GM19025 (cell line): ENCODE results near the gene ZNF343.

Source experiments
- ATAC-seq: cut with Tn5 transposase; IDR thresholded peaks from one replicate; pipeline ENCODE4 v1.9.1; 2021; ENCODE audit warnings: mild to moderate bottlenecking, low read depth, moderate library complexity; ENCODE audit not compliant: unreplicated experiment

The ZNF343 gene

GRCh38 chr20:2475850-2476741 is 32.6 kb downstream of the ZNF343 start:
- ATAC-seq, result no peak

DNA sequence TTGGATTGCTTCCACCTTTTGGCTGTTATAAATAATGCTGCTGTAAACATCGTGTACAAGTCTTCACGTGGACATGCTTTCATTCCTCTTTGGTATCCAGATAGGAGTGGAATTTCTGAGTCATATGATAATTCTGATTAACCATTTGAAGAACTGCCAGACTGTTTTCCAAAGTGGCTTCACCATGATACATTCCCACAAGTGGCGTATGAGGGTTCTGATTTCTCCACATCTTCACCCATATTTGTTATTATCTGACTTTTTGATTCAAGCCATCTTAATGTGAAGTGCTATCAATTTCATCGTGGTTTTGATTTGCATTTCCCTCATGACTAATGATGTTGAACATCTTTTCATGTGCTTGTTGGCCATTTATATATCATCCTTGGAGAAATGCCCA is 35.2 kb downstream of the ZNF343 start:
- no peak for ATAC-seq

DNA sequence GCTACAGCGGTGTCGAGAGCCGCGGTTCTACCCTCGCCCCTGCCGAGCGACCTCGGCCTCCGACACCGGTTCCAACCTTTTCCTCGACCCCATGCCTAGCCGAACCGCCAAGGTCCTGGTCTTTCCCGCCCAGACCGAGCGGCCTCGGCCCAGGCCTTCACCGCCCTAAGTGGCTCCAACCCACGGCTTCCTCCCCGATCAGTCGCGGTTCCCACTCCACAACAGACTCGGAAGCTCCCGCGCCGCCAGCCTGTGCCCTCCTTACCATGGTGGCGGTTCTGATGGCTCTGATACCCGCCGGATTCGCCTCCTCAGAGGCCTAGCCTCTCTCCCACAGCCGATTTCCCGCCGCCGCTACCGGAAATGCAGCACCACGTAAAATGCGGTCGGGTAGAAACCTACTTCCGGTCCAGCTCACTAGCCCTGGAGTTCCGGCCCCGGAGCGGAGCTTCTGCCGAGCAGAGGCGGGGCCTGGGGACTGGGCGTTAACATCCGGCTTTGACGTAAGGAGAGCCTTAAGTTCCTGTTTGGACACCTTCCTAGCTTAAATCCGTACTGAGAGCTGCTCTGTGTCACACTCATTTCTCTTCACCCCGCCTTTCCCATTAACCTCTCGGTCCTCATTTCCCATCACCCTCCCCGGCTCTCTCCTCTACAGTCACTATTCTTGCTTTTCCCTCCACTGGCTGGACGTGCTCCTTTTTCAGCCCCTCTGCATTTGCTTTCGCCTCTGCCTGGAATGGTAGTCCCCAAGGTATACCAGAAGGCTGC is 38.1 kb downstream of the ZNF343 start, which contains the start of gene SNRPB:
Gene SNRPB, minus strand, starts transcription at position 367 of the 771 bp plus-strand sequence. Its CDS starts 99 bp downstream, at position 268.
- ATAC-seq, result peak; percentile 97

DNA sequence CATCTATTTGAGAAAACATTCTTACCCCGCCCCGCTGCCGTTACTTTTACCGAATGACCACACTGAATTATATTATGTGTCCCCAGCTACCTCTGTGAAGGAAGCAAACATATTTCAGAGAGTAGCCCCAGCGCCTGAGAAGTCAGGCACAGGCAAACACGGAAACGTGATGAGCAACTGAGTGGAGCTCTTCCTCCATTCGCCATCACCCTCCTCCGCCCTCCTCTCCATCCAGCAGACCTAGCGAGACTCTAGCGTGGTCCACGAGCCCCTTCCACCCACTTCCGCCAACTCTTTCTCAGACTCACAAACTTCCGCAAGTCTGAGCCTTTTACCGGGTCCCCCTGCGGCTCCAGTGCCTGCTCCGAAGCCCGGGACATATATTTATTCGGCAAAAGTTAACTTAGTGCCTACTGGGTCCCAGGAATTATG is 38.7 kb downstream of the ZNF343 start:
- ATAC-seq, result no peak

DNA sequence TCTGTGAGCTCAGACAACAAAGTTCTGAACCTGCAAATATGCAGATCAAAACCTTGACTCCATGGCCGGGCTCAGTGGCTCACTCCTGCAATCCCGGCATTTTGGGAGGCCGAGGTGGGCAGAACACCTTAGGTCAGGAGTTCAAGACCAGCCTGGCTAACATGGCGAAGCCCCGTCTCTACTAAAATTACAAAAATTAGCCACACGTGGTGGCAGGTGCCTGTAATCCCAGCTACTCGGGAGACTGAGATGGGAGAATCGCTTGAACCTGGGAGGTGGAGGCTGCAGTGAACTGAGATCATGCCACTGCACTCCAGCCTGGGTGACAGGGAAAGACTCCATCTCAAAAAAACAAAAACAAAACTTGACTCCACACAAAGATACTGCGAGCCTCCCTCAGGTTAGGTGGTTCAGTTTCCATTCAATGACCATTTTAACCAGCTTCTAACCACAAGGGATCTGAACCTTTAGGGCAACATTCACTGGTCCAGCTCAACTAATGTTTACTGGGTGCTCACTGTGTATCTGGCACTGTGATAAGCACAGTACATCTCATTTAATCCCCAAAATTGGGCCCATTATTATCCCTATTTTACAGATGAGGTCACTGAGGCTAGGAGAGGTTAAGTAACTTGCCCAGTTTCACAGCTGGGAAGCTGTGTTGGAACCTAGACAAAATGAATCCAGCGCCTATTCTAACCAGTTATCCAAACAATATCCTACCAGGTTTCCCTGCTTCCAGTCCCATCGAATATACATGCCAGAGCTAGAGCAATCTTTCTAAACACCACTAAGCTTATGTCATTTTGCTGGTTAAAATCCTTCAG is 39.9 kb downstream of the ZNF343 start:
- ATAC-seq, result no peak

GRCh38 chr20:2467412-2467811 is 41.3 kb downstream of the ZNF343 start:
- no peak for ATAC-seq

- no peak for ATAC-seq
Observed at GRCh38 chr20:2465100-2465499, 43.6 kb downstream of the ZNF343 start.

DNA sequence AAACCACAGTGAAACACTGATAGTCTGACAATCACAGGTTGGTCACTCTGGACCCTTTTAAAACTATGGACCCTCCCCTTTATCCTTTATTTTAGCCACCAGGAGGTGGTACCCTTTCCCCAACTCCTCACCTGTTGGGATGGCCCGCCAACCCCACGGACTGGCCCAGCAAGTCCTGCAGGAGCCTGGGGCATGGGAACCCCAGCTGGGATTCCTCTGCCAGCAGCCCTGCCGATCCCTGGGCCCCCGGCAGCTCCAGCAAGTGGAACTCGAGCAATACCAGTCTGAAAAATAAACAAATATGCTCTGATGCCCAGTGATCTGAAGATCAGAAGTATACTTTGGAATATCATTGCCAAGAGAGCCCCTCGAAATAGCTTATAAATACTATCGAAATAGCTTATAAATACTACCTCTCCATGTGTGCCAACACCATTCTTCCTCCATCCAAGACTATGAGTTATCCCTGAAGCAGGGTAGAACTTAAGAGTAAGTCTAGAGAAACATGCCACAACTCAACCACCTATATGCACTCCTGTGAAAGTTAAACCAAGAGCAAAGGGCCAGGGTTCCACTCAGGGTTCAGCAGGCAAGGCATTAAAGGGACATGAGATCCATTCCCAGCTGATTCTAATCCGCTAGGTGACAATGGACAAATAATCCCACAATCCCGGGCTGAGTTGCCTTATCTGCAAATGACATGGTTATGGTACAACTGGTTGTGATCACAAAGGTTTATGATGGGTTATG is 44.9 kb downstream of the ZNF343 start:
- ATAC-seq, result no peak

GRCh38 chr20:2462484-2462883 is 46.2 kb downstream of the ZNF343 start:
- no peak for ATAC-seq

GRCh38 chr20:2460752-2461424 is 47.8 kb downstream of the ZNF343 start:
- ATAC-seq, result no peak

DNA sequence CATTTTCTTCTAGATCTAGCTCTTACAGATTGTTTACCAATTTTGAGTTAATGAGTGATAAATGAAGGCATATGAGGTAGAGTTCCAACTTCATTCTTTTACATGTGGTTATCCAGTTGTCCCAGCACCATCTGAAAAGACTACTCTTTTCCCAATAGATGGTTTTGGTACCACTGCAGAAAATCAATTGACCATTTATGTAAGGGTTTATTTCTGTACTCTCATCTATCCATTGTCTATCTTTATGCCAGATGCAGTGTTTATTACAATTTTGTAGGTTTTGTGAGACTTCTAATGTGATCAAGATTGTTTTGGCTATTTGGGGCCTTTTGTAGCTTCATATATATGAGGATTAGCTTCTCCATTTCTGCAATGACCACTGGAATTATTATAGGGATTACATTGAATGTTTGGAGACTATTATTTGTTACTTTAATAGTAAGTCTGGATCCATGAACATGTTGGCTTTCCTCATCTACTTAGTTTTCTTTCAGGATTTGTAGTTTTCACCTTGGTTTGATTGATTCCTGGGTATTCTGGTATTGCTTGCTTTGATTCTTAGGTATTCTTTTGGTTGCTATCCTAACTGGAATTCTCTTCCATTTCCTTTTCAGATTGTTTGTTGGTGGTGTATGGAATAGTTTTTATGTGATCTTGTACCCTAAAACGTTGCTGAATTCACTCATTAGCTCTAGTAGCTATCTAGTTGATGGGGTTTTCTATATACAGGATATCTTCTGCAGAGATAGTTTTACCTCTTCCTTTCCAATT is 48.5 kb downstream of the ZNF343 start:
- no peak for ATAC-seq

DNA sequence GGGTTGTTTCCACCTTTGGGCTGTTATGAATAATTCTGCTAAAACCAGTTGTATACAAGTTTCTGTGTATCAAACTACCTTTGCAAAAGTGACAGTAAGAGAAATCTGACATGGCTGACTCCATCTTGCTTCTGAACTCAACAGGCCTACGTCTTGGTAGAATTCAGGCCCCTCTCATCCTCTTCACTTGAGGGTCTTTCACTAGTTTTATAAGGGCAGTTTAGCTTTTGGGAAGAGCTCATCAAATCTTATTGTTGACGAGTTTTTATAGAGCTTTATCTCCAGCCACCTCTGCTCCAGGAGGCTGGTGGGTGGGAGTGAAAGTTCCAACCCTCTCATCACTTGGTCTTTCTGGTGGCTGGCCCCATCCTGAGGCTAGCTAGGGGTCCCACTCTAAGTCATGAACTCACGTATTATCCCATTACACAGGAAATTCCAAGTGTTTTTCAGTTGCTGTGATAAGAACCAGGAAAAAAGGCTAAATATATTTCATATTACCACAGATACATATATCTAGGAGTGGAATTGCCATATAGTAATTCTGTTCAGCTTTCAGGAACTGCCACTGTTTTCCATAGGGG is 49.7 kb downstream of the ZNF343 start:
- no peak for ATAC-seq

DNA sequence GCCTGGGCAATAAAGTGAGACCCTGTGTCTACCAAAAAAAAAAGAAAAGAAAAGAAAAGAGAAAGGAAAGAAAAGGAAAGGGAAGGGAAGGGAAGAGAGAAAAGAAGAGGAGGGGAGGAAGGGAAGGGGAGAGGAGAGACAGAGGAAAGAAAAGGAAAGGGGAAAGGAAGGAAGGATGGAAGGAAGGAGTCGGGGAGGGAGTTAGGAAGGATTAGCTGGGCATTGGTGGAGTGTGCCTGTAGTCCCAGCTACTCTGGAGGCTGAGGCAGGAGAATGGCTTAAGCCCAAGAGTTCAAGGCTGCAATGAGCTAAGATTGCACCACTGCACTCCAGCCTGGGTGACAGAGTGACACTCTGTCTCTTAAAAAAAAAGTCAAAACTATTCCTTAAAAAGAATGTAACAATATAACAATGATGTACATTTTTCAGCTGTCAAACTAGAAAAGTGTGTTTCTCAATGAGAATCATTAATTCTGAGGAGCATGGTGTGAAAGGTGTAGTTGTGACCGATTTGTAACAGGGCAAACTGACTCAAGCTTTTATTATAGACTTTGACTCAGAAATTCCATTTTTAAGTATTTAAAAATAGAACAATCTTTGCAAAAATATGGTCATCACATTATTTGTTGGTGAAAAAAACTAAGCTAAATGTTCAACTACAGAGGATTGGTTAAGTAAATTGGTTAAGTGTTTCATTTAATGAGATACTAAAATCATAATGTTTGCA is 52.8 kb downstream of the ZNF343 start:
- ATAC-seq, result no peak

GRCh38 chr20:2453792-2454191 is 54.9 kb downstream of the ZNF343 start:
- ATAC-seq, result no peak

GRCh38 chr20:2451939-2452732 is 56.6 kb downstream of the ZNF343 start:
- no peak for ATAC-seq

GRCh38 chr20:2451422-2451821 is 57.3 kb downstream of the ZNF343 start:
- ATAC-seq, result no peak

DNA sequence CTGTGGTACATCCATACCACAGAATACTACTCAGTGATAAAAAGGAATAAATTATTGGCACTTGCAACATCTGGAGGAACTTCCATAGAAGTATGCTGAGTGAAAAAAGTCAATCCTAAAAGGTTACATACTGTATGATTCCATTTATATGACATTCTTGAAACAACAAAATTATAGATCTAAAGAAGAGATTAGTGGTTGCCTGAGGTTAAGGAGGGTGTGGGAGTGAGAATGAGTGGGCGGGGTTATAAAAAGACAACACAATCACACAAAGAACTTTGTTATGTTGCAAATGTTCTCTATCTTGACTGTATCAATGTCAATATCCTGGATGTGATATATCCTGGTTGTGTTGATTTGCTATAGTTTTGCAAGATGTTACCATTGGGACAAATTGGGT is 59.3 kb downstream of the ZNF343 start:
- ATAC-seq, result no peak
